NOMO-1 treated with dmso at 0.1 percent for 144 hours (cell line): ENCODE results near the gene ST6GALNAC6.
"Not testable (repeated sequence)": the region's sequence is repeated elsewhere in the genome, so short reads cannot be mapped to it uniquely, and the experiment has no call there.

Experiments
- DNase-seq: peaks from one replicate; lab custom pipeline; 2025; ENCODE audit not compliant: unreplicated experiment; lab: John Stamatoyannopoulos, UW

The ST6GALNAC6 gene

DNA sequence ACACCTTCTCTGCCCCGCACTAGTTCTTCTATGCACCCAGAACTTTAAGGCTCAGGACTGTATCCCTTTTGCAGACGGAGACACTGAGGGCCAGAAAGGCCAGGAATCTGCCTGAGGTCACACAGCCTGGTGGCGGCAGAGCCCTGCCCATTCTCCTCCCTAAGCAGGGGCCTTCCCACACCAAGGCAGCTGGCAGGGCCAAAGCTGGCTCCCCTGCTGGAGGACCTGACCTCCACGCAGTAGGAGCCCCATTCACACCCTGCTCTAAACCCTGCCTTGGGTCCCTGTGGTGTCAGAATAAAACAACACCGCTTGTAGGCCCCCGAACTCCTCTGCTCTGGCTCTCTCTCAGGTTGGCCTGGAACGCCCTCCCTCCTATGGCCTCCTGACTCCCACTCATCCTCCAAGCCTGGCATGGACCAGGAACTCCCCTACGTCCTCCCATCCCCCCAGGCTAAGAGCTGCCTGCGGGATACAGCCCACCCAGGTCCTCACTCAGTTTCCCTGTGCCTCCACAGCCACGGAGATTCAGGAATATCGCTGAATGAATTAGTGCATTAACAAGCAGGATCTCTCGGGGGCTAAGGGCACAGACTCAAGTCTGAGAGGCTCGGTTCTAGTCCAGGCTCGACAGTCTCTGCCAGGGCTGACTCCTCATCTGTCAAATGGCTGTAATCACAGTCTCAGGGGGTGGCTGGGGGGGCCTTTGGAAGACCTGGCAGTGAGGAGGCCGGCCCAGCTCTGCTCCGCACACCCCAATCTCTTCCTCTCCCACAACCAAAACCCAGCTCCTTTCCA lies 2.8 kb downstream of the ST6GALNAC6 start:
- DNase-seq: no peak

DNA sequence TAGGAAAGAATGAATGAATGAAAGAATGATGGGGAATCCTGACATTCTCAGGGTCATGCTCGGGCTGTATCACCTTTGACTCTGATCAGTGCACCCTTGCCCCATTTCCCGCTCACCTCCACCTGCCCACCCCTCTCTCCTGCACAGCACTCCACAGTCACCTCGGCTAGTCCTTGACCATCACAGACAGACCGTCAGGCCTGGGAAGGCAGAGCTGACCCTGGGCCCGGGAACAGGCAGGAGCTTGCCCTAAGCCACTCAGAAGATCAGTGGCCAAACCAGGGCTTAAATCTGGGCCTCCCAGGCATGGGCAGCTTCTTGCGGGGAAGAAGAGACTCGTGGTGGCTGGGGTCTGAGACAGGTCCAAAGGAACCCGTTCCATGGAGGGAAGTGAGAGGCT lies 3.6 kb downstream of the ST6GALNAC6 start:
- no peak for DNase-seq

DNA sequence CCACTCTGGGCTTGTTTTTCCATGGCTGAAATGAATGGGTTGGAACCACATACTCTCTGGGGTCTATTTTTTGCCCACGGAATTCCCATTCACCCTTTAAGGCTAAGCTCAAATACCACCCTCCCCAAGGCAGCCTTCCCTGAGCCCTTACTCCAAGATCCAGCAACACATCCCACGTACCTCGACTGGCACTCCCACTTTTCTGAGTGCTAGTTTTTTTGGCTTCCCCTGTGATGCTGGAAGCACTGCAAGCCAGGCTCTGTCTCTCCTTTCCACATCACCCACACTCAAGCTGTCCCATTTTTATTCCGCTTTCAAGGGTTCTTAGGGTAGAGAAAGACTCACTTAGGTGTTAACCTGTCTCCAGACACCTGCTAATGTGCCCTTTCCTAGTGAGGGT lies 6.0 kb downstream of the ST6GALNAC6 start:
- no peak for DNase-seq

DNA sequence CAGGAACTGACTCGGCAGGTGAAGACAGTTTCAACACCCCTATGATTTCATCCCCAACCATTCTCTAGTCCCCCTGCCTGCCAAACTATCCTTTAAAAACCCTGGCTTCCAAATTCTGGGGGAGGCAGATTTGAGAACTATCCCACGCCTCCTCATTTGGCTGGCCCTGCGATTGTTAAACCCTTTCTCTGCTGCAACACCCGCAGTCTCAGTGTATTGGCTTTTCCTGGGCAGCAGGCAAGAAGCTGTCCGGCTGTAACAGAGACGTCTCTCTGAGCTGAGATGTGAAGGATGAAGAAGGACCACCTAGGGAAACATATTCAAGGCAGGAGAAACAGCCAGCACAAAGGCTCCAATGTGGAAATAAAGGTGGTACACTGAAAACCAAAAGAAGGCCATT lies 6.6 kb downstream of the ST6GALNAC6 start:
- no peak for DNase-seq

DNA sequence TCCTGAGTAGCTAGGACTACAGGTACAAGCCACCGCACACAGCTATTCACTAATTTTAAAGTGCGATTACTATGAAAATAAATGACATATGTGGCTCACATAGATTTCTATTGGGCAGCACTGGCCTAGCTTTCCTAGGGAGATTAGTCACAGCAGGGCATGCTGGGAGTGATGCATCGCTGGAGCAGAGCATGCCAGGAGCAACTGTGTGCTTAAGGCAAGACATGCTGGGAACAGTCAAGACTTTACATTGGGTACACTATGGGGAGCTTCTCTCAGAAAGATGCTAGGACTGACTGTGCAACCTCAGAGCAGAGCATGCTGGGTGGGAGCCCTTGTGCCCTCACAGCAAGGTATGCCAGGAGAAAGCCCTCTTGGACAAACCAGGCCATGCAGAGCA lies 9.3 kb downstream of the ST6GALNAC6 start:
- DNase-seq: no peak

DNA sequence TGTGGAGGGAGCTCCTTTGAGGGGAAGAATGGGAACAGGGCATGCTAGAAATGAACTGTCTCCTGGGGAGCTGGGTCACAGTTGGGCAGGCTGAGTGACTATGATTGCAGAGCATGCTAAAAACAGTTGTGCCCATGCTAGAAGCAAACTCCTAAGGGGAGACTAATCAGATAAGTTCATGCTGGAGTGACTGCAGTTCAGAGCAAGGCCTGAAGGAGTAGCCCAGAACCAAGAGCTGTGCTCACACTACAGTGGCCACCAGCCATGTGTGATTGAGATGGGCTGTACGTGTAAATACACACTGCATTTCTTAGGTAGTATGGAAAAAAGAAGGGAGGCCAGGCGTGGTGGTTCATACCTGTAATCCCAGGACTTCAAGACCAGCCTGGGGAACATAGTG lies 11.6 kb downstream of the ST6GALNAC6 start:
- no peak for DNase-seq

DNA sequence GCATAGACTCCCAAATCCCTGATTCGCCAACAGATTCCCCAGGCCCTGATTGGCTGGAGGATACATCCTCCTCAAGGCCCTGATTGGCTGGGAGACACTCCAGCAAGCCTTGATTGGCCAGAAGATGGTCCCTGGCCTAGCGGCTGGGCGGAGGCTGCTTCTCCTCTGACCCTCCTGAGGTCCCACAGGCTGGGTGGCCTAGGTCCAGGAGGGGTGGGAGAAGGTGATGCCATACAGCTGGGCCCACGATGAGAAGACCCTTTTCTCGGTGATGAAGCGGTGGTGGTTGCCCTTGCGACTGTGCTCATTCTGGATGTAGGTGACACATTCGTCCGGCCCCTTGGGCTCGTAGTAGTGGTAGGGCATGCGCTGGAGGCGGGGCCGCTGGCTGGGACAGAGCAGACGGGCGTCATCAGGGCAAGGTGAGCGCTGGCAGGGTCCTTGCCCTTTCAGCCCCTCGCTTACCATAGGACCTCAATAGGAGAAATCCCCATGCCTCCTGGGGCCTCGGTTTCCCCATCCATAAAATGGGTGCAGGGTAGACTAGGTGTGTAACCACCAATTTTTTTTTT lies 12.9 kb downstream of the ST6GALNAC6 start:
- no peak for DNase-seq

DNA sequence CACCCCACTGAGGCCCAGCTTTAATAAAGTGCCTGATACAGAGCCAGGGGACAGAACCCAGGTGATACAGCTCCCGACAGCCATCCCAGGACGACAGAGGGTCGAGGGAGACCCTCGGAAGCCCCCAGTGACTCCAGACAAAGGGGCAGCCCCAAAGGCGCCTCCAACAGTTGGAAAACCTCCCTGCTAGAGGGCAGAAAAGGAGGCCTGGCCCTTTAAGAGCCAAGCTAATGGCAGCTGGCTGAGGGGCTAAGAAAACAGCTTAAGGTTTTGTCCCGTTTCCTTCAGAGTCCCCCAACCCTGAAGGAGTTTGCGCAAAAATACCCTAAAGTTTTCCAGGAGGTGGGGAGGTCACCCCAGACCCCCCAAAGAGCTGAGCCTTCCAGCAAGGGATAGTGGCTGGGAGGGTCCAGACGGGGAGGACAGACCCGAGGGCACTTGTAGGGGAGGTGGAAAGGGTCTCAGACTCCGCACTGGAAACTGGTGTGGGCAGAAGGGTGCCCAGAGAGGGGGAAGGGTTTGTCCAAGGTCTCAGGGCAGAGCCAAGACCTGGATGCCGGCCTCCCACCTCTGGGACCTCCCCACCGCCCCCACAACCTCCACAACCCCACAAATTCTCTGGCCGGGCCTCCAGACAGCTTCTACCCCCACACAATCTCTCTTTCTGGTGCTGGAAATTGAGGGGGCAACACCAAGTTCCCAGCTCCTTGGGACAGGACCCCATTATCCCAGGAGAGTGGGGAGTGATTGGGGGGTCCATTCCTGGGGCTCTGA lies 13.7 kb downstream of the ST6GALNAC6 start:
- no peak for DNase-seq

DNA sequence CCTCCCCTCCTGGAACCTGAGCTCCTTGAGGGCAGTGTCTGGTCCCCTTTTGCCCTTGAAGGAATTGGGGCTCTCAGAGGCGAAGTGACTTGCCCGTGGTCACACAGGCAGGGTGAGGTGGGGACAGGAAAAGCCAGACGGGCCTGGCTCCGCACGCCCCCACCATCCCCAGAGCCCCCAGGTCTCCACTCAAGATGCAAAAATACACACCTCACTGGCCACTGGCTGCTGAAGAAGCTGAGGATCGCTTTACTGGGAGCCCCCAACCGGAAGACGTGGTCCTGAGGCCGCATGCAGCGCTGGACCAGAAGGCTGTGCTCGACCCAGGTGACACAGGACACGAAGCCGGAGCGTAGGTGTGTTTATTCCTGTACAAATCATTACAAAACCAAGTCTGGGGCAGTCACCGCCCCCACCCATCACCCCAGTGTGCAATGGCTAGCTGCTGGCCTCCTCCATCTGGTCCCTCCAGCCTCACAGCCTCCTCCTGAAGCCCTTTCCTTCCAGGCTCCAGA lies 14.4 kb downstream of the ST6GALNAC6 start:
- DNase-seq: no peak

DNA sequence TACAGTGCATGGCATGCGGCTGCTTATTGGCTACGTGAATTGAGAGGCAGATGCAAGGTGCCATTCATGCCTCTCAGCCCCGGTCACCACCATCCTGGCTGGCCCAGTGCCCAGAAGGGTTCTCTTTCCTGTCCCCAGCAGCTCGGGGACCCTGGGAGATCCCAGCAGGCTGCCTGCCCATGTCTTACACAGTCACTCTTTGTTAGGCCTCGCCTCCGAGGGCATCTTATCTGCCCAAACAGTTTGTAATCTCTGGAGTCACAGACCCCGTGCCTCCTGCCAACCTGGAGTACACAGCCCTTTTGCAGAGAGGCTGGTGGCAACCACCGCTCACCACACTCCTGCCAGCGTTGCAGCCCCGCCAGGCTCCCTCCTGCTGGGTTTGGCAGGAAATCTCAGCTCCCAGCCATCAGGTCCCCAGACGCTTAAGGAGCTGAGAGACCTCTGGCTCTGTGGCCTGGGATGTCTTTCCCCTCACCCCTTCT lies 14.9 kb downstream of the ST6GALNAC6 start:
- no peak for DNase-seq

DNA sequence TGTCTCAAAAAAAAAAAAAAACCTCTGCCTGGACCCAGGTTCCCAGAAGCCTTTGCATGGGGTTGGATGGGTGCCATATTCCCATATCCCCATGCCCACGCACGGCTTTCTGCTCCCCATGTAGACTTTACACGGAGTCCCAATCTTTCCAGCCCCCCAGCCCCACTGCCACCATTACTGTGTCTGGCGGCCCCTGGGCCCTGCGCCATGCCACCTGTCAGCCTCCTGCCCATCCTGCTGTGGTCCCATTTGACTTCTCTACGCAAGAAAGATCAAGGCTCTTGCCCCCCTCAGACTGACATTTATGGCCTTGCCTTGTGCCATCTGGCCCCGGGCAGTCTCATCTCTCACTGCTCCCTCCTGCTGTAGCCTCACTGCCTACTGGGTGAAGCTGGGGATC lies 15.4 kb downstream of the ST6GALNAC6 start:
- DNase-seq: no peak

DNA sequence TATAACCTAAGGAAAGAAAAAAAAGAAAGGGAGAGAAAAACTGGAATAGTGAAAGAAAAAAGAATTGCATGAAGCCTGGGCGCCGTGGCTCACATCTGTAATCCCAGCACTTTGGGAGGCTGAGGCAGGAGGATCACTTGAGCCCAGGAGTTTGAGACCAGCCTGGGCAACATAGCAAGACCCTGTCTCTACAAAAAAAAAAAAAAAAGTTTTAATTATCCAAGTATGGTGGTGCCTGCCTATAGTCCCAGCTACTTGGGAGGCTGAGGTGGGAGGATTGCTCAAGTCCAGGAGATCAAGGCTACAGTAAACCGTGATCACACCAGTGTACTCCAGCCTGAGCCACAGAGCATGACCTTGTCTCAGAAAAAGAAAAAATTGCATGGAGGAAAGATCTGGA lies 17.7 kb downstream of the ST6GALNAC6 start:
- not testable (repeated sequence) for DNase-seq

DNA sequence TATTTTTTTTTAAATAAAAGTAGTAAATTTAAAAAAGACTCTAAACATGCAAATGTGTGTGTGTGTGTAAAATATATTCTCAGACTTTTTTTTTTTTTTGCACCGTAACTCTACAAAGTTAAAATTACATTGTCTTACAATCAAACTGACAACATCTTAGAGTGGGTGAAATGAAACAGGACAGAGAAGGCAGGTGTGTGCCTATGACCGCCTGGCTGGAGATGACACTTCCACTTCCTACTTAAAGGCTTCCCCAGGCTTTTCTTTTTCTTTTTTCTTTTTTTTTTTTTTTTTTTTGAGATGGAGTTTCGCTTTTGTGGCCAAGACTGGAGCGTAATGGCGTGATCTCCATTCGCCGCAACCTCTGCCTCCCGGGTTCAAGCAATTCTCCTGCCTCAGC lies 19.3 kb downstream of the ST6GALNAC6 start:
- no peak for DNase-seq

DNA sequence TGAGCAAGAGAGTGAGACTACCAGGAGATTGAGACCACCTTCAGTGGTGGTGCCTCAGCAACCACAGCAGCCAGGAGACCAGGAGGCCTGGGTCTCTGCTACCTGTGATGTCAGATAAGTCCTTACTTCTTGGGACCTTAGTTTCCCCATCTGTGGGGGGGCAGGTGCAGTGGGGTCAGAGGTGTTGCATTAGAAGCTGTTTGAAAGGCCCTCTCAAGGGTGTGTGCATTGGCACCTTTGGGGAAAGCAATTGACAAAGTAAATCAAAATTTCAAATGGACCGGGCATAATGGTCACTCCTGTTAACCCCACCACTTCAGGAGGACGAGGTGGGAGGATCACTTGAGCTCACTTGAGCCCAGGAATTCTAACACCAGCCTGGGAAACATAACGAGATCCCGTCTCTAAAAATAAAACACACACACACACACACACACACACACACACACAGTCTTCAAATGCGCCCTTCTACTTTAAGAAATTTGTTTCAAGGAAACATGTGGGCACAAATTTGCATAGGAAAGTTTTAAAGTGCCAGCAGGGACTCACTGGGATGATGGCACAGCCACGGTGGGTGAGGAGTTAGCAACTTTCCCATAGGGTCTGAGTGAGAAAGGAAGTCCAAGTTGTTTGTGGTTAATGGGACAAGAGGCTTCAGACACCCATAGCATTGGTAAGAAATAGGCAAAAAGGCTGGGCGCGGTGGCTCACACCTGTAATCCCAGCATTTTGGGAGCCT lies 20.6 kb downstream of the ST6GALNAC6 start:
- no peak for DNase-seq

DNA sequence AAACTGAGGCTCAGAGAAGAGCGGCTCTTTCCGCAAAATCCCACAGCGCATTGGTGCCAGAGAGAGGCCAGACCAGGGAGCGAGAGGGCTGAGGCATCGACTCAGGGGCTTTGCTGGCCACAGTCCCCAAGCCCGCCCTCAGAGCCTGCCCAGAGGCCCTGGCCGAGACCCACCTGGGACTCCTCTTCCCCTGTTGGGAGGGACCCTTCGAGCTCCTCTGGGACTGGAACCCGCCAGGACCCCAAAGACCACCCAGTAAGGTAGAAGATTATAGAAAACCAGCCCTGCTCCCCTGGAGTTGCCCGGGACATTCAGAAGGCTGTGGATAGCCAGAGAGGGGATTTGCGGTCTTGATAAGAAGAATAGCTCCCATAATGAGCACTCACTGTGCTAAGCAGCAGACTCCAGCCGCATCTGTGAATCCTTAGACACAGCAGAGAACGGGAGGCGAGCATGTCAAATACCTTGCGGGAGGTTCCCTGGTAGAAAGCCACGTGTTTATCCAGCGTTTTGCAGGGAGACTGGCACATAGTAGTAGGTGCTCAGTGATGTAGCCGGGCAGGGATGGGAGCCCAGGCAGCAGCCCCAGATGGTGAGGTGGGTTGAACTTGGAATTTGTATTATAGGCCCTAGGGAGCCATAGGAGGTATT lies 21.3 kb downstream of the ST6GALNAC6 start:
- DNase-seq: no peak

DNA sequence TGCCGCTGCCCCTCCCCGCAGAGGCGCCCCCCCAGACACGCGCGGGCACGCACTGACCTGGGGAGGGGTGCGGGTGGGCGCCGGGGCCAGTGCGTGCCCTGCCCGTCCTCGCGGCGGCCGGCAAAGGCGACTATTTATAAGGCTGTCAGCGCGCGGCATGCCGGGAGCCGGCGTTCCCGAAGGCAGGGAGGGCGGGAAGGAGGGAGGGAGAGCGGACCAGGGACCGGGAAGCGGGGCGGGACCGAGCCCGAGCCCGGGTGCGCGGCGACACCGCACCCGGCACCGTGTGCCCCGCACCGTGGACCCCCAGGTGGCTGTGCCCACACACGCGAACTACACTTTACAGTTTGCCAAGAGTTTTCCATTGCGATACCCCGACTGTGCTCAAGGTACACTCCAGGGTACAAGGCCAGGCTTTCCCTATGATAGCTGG lies 21.8 kb downstream of the ST6GALNAC6 start, which contains the start of gene AK1:
AK1 (minus strand) TSS at position 110 of the 433 bp plus-strand sequence. CDS start 3,058 bp downstream, outside the sequence.
- no peak for DNase-seq

DNA sequence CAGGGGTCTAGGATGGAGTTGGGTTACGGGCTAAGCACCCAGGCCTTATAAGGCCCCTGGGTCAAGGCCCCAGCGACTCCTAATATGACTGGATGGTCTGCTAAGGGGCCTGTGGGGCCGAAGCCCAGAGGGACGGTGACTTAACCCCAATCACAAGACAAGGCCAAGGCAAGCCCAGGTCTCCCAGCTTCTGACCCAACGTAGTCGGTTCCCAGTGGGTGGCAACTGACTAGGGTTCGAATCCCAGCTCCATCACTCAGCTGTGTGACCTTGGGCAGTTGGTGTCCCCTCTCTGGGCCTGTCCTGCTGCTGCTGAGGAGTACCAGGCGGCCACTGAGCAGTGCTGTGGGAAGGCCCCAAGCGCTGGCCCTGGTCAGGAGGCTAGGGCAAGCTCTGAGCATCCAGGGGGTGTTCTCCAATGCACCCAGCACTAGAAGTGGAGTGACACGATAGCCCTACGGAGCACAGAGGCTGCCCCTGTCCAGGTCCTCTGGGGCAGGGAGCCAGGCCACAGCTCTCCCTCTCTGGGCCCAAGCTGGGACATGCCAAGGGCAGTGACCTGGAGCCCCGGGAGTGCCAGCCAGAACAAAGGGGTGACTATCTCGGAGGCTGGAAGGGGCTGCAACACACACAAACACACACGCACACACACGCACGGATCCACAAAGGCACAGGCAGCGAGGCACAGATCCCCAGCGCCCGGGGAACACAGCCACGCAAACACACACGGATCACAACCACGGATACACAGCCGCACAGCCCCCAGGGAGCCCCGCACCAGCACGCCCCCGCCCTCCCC lies 22.4 kb downstream of the ST6GALNAC6 start:
- DNase-seq: no peak

DNA sequence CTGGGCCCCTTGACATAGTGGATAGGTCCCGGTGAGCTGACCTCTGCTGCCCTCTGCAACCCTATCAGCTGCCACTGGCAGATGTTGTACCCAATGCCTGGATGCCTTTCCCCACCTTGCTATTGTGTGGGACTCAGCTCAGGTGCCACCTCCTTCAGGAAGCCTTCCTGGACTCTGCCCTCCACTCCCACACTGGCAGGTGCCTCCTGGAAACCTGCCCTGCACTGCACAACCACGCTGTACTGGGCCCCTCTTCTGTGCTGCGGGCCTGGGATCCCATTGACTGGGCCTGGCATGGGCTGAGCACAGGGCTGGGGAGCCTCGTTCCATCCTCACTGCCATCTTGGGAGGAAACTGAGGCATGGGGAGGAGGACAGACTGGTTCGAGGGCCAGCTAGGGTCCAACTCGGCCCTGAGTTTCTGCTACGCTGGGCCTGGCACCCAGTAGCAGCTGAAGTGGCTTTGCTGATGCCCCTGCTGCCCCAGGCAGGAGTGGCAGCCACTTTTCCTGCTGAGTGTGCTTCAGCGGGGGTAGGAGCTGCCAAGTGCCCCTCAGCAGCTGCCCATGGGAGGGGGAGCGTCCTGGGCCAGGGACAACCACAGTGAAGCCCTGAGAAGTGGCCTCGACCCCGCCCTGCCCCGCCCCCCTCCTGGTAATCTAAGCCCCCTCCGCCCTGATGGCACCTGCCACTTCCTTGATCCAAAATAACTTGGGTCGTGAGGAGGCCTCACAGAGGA lies 23.2 kb downstream of the ST6GALNAC6 start:
- no peak for DNase-seq
